ENCODE data around the gene CLUH.

The CLUH gene

DNA sequence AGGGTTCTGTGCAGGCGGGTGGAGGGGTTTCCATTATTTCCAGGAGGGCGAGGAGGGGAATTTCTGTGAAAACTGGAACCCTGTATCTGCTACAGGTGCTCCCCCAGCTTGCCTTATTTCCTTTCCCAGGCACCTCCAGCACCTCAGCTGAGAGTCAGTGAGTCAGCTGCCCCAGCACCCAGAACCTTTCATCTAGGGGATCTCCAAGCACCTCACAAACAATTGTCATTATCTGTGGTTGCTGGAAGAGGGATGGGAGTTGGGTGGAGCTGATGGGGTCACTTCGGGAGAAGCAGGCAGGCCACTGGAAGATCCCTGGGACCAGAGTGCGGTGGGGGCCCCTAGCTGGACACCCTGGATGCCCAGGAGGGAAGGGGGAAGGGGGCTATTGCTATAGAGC, 10.0 kb upstream of the CLUH start:
- no peaks in the 10 kb centered on the region for H3K36me3 ChIP-seq (ENCODE audit: control insufficient read depth, insufficient read depth, low read length)
- H3K9me3 ChIP-seq (ENCODE audit: control insufficient read depth, low read length) = no peaks in the 10 kb centered on the region
- no peak for DNase-seq
- no peaks in the 10 kb centered on the region for H3K27me3 ChIP-seq (replicated peaks; ENCODE audit: control insufficient read depth, insufficient read depth, low read length, poor library complexity, severe bottlenecking)
- no peak overlapping the region for H3K27ac ChIP-seq (ENCODE audit: insufficient read depth, low read length, poor library complexity, severe bottlenecking)
- no peak overlapping the region for H3K4me3 ChIP-seq (ENCODE audit: insufficient read depth, low read depth, low read length, poor library complexity, severe bottlenecking)
- H3K4me1 ChIP-seq (ENCODE audit: control insufficient read depth, insufficient read depth, low read length, poor library complexity, severe bottlenecking) = no peaks in the 10 kb centered on the region

DNA sequence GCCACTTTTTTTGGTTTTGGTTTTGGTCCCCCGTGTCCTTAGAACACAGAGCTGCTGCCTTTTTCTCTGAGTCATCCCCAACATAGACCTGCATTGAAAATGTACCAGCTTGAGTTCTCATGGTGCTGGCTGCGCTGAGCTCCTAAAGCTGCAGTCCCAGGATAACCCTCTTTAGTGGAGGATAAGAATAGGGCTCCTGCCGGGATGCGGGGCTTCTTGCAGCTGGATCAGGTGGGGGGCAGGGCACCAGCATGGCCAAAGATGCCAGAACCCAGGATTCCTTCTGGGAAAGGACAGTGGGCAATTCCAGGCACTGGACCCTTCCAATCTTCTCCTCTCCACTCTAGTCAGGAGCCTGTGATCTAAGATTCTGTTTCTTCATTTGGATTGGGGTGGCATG, 8.3 kb upstream of the CLUH start:
- no peak for DNase-seq
- Histone ChIP-seq H3K27ac (ENCODE audit: insufficient read depth, low read length, poor library complexity, severe bottlenecking) (no peak overlapping the region), H3K4me1 (ENCODE audit: control insufficient read depth, insufficient read depth, low read length, poor library complexity, severe bottlenecking) (no peaks in the 10 kb centered on the region), H3K9me3 (ENCODE audit: control insufficient read depth, low read length) (no peaks in the 10 kb centered on the region), H3K4me3 (ENCODE audit: insufficient read depth, low read depth, low read length, poor library complexity, severe bottlenecking) (no peak overlapping the region), H3K27me3 (replicated peaks; ENCODE audit: control insufficient read depth, insufficient read depth, low read length, poor library complexity, severe bottlenecking) (no peaks in the 10 kb centered on the region), H3K36me3 (ENCODE audit: control insufficient read depth, insufficient read depth, low read length) (no peaks in the 10 kb centered on the region)

DNA sequence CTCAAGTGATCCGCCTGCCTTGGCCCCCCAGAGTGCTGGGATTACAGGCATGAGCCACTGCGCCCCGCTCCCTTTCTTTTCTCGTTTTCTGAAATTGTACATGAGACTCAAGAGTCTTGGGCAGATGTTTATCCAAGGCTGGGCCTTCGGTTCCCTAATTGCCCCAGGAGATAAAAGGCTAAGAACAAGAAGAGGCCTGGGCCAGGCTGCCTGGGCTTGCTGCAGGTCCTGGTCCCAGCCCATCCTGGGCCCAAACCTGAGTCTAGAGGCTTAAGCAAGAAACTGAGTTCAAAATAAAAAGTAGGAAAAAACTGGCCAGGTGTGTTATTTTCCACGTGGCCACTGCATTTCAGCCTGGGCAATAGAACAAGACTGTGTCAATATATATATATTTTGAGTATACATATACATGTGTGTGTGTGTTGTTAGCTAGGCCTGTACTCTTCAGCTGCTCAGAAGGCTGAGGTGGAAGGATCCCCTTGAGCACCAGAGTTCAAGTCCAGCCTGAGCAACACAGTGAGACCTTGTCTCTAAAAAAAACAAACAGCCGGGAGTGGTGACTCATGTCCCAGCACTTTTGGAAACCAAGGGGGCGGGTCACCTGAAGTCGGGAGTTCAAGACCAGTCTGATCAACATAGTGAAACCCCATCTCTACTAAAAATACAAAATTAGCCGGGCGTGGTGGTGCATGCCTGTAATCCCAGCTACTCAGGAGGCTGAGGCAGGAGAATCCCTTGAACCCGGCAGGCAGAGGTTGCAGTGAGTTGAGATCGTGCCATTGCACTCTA, 6.8 kb upstream of the CLUH start:
- DNase-seq = no peak
- Histone ChIP-seq H3K27me3 (replicated peaks; ENCODE audit: control insufficient read depth, insufficient read depth, low read length, poor library complexity, severe bottlenecking) (no peaks in the 10 kb centered on the region), H3K4me1 (ENCODE audit: control insufficient read depth, insufficient read depth, low read length, poor library complexity, severe bottlenecking) (no peaks in the 10 kb centered on the region), H3K4me3 (ENCODE audit: insufficient read depth, low read depth, low read length, poor library complexity, severe bottlenecking) (no peak overlapping the region), H3K9me3 (ENCODE audit: control insufficient read depth, low read length) (no peaks in the 10 kb centered on the region), H3K27ac (ENCODE audit: insufficient read depth, low read length, poor library complexity, severe bottlenecking) (no peak overlapping the region), H3K36me3 (ENCODE audit: control insufficient read depth, insufficient read depth, low read length) (no peaks in the 10 kb centered on the region)

DNA sequence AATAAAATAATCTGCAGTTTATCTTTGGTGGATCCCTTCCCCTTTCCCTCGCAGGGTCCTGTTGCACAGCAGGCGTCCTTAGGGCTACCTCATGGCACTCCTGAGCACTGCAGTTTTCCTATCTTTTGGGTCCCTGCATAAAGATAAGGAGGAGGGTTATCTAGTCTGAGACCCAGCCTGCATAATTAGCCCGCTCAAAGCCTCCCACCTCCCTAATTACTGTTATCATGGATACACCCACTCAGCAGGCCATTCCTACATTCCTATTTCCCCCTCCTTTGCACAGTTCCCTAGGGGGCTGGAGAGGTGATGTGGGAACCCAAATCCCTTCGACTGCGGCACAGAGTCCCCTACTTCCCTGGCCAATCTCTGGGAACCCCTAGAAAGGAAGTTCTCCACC, 5.1 kb upstream of the CLUH start:
- DNase-seq = no peak
- Histone ChIP-seq H3K4me1 (ENCODE audit: control insufficient read depth, insufficient read depth, low read length, poor library complexity, severe bottlenecking) (peaks cover 8% of the 10 kb centered on the region), H3K27me3 (replicated peaks; ENCODE audit: control insufficient read depth, insufficient read depth, low read length, poor library complexity, severe bottlenecking) (no peaks in the 10 kb centered on the region), H3K4me3 (ENCODE audit: insufficient read depth, low read depth, low read length, poor library complexity, severe bottlenecking) (no peak overlapping the region), H3K27ac (ENCODE audit: insufficient read depth, low read length, poor library complexity, severe bottlenecking) (no peak overlapping the region), H3K36me3 (ENCODE audit: control insufficient read depth, insufficient read depth, low read length) (no peaks in the 10 kb centered on the region), H3K9me3 (ENCODE audit: control insufficient read depth, low read length) (no peaks in the 10 kb centered on the region)

DNA sequence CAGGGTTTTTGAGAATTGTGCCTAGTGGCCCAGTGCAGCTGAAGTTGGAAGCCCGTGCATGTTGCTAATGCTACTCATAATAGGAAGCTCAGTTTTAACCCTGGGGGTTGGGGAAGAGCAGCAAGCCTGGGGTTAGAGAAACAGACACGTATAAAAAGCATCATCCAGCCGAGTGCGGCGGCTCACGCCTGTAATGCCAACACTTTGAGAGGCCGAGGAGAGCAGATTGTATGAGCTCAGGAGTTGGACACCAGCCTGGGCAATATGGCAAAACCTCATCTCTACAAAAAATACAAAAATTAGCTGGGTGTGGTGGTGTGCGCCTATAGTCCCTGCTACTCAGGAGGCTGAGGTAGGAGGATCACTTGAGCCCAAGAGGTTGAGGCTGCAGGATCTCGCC, 2.3 kb upstream of the CLUH start:
- Histone ChIP-seq H3K9me3 (ENCODE audit: control insufficient read depth, low read length) (no peaks in the 10 kb centered on the region), H3K4me3 (ENCODE audit: insufficient read depth, low read depth, low read length, poor library complexity, severe bottlenecking) (no peak overlapping the region), H3K27me3 (replicated peaks; ENCODE audit: control insufficient read depth, insufficient read depth, low read length, poor library complexity, severe bottlenecking) (no peaks in the 10 kb centered on the region), H3K4me1 (ENCODE audit: control insufficient read depth, insufficient read depth, low read length, poor library complexity, severe bottlenecking) (peaks cover 26% of the 10 kb centered on the region), H3K27ac (ENCODE audit: insufficient read depth, low read length, poor library complexity, severe bottlenecking) (no peak overlapping the region), H3K36me3 (ENCODE audit: control insufficient read depth, insufficient read depth, low read length) (no peaks in the 10 kb centered on the region)
- DNase-seq = no peak

DNA sequence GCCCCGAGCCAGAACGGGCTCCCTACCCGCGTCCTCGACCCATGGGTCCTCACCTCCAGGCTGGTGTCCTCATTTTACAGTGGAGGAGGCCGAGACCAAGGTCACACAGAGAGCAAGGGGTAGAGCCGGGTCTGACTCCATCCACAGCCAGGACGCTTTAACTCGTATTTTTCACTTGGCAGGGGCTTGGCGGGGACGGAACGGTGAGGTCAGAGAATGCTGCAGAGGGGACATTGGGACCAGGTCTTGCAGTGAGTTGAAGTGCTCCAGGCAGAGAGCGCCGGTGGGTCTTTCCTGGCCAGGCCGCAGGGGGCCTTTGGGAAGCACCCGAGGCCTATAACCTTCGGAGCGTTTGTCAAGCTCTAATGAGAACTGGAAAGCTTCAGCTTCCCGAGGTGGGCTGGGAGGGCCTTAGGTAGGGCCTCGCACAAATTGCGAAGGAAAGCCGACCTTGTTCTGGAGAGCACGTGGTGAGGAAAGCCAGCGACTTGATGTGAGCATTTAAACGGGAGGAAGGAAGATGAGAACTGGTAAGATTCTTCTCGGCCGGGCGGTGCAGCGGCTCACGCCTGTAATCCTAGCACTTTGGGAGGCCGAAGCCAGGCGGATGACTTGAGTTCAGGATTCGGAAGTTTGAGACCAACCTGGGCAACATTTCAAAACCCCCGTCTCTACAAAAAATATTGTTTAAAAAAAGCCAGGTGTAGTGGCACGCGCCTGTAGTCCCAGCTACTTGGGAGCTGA, 908 bp upstream of the CLUH start:
- DNase-seq = no peak
- peak overlapping the region; percentile 49 for H3K27ac ChIP-seq (ENCODE audit: insufficient read depth, low read length, poor library complexity, severe bottlenecking)

DNA sequence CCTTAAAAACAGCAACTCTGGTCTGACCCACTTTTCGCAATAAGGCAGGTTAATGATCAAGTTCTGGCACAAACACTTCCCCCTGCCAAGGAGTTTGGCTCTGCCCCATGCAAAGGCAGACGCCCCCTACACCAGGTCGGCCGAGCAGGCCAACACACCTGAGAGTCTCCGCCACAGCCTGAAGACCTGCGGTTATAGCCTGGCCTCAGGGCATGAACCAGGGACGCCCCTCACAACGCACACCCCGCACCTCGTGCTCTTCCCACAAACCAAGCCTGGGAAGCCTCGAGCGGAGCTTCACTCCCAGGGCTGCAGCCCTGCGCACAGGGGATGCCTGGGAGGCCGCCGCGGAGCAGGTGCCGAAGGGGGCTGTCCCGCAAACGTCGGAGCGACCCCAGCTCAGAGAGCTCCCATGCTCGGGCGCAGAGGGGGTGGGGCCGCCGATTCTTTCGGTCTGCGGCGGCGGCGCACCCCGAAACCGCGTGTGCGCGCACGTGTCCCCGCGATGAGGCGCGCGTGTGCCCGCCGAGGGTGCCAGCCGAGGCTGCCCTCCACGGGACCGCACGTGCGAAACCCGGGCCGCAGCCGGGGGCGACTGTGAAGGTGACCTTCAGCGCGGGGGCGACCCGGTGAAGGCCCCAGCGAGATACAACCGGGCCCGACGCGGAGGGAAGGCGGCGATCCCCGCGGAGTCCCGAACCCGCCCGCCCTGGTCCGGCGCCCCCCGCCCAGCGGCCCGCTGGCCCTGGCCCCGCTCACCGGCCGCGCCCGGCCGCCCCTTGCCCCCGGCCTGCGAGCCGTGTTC, 559 bp downstream of the CLUH start:
- Histone ChIP-seq H3K27ac (ENCODE audit: insufficient read depth, low read length, poor library complexity, severe bottlenecking) (peak overlapping the region; percentile 51), H3K36me3 (ENCODE audit: control insufficient read depth, insufficient read depth, low read length) (no peaks in the 10 kb centered on the region), H3K4me1 (ENCODE audit: control insufficient read depth, insufficient read depth, low read length, poor library complexity, severe bottlenecking) (peaks cover 26% of the 10 kb centered on the region), H3K4me3 (ENCODE audit: insufficient read depth, low read depth, low read length, poor library complexity, severe bottlenecking) (peak overlapping the region; percentile 69), H3K9me3 (ENCODE audit: control insufficient read depth, low read length) (no peaks in the 10 kb centered on the region), H3K27me3 (replicated peaks; ENCODE audit: control insufficient read depth, insufficient read depth, low read length, poor library complexity, severe bottlenecking) (no peaks in the 10 kb centered on the region)
- DNase-seq = no peak

More for the DNA sequence above, 908 bp upstream of the CLUH start:
- peak overlapping the region; percentile 69 for H3K4me3 ChIP-seq (ENCODE audit: insufficient read depth, low read depth, low read length, poor library complexity, severe bottlenecking)
- H3K36me3 ChIP-seq (ENCODE audit: control insufficient read depth, insufficient read depth, low read length) = no peaks in the 10 kb centered on the region
- no peaks in the 10 kb centered on the region for H3K27me3 ChIP-seq (replicated peaks; ENCODE audit: control insufficient read depth, insufficient read depth, low read length, poor library complexity, severe bottlenecking)
- no peaks in the 10 kb centered on the region for H3K9me3 ChIP-seq (ENCODE audit: control insufficient read depth, low read length)
- peaks cover 26% of the 10 kb centered on the region for H3K4me1 ChIP-seq (ENCODE audit: control insufficient read depth, insufficient read depth, low read length, poor library complexity, severe bottlenecking)

DNA sequence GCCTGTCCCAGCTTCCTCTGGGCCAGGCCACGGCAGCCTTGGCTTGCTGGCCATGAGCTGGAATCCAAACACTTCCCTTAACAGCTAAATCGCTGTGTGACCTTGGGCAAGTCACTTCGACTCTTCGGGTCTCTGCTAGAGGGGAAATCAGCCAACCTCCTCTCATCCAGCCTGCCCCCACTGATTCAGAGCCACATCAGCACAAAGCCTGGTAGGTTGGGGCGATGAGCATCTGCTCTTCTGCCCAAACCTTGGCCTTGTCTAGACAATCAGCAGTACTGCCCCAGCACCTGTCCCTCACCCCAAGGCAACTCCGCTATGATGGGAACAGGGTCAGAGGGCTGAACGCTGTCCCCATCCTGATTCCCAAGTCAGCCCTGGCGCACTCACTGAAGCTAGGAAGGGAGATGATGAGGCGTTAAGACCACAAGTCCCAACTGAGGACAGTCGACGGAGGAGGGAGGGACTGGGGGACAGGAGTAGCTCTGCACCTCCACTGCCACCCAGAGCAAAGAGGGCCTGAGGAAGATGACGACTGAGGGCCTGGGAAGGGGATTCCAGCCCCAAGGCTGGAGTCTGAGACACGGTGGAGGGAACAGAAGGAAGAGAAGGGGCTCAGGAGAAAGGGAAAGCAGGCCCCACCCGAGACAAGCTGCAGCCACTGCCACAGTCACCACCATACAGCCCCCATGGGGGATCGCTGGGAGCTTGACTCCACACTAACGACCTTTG, 1.3 kb downstream of the CLUH start:
- no peak for DNase-seq
- Histone ChIP-seq H3K36me3 (ENCODE audit: control insufficient read depth, insufficient read depth, low read length) (no peaks in the 10 kb centered on the region), H3K4me1 (ENCODE audit: control insufficient read depth, insufficient read depth, low read length, poor library complexity, severe bottlenecking) (peaks cover 26% of the 10 kb centered on the region), H3K27ac (ENCODE audit: insufficient read depth, low read length, poor library complexity, severe bottlenecking) (peak overlapping the region; percentile 51), H3K27me3 (replicated peaks; ENCODE audit: control insufficient read depth, insufficient read depth, low read length, poor library complexity, severe bottlenecking) (no peaks in the 10 kb centered on the region), H3K9me3 (ENCODE audit: control insufficient read depth, low read length) (no peaks in the 10 kb centered on the region), H3K4me3 (ENCODE audit: insufficient read depth, low read depth, low read length, poor library complexity, severe bottlenecking) (peak overlapping the region; percentile 60)

DNA sequence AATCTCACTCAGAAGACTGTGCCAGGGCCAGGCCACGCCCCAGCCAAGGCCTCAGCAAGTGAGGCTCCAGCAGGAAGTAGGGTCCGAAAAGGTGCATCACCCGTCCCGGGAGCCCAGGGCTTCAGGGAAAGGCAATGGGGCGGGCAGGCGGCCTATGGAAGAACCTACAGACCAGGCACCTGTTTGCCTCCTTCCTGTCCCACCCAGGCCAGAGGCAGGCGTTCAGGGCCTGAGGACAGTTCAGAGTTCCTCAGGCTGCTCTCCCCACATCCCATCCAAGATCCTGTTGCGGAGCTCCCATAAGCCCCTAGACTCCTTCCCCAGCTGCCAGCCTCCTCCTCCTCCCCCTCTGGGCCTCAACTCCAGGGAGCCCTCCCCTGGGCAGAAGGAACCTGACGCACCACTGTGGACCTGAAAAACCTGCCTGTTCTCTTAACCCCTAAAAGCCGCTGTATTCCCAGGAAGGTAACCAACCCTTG, 2.3 kb downstream of the CLUH start:
- H3K27me3 ChIP-seq (replicated peaks; ENCODE audit: control insufficient read depth, insufficient read depth, low read length, poor library complexity, severe bottlenecking) = no peaks in the 10 kb centered on the region
- no peak for DNase-seq
- H3K36me3 ChIP-seq (ENCODE audit: control insufficient read depth, insufficient read depth, low read length) = peaks cover 7% of the 10 kb centered on the region
- H3K4me1 ChIP-seq (ENCODE audit: control insufficient read depth, insufficient read depth, low read length, poor library complexity, severe bottlenecking) = peaks cover 26% of the 10 kb centered on the region
- no peak overlapping the region for H3K4me3 ChIP-seq (ENCODE audit: insufficient read depth, low read depth, low read length, poor library complexity, severe bottlenecking)
- H3K27ac ChIP-seq (ENCODE audit: insufficient read depth, low read length, poor library complexity, severe bottlenecking) = no peak overlapping the region
- no peaks in the 10 kb centered on the region for H3K9me3 ChIP-seq (ENCODE audit: control insufficient read depth, low read length)
